SK-N-SH (cell line): ENCODE measurements around the gene MAML3. TPM values are rescaled to one million over a fixed set of nuclear protein-coding genes. Genes with fewer than 3 reads are reported as not detected.

Experiments used
- CTCF ChIA-PET: fragments of 300-600, 350-600 bp; formaldehyde crosslinking; extraction: SDS; loops from one replicate; lab custom pipeline; 2021; lab: Yijun Ruan, JAX
- POLR2A ChIA-PET: fragments of 350-600 bp; sonication (Branson Sonifier 250); formaldehyde crosslinking; extraction: SDS; loops from one replicate; lab custom pipeline; 2020; ENCODE audit warnings: antibody characterized with exemption, inconsistent platforms; lab: Yijun Ruan, JAX
- DNase-seq: peaks from one replicate; pipeline ENCODE4 v3.0.0; 2012
- H2AFZ ChIP-seq: fragments of 200-600 bp; sonication (generic); 2 replicates; pipeline ENCODE4 v1.8.1; 2016; ENCODE audit warnings: antibody characterized with exemption, mild to moderate bottlenecking, low read depth
- H3F3A ChIP-seq: fragments of 200-600 bp; sonication (generic); replicated peaks from 2 replicates; pipeline ENCODE3; 2016; ENCODE audit warnings: antibody characterized with exemption, mild to moderate bottlenecking; ENCODE audit not compliant: insufficient read depth
- H3K27ac ChIP-seq, 2 experiments: fragments of 200-500 bp in 1 of 2; fragments of 200-600 bp in 1 of 2; sonication (Bioruptor generic) in 1 of 2; sonication (generic), shearing (Covaris generic) in 1 of 2; 2 replicates each; pipeline versions ENCODE4 v1.5.1 to v1.6.1; 2014 to 2016; ENCODE audit warnings: low read depth in 2 of 2, inconsistent platforms in 1 of 2, low read length in 1 of 2, mild to moderate bottlenecking in 1 of 2, mixed read lengths in 1 of 2
- H3K27me3 ChIP-seq: fragments of 200-600 bp; sonication (generic), shearing (Covaris generic); 2 replicates; pipeline ENCODE4 v1.6.1; 2016; ENCODE audit warnings: mixed run types; ENCODE audit not compliant: insufficient read depth
- H3K36me3 ChIP-seq, 2 experiments: fragments of 200-500 bp in 1 of 2; fragments of 200-600 bp in 1 of 2; sonication (Bioruptor generic) in 1 of 2; sonication (generic) in 1 of 2; replicated peaks in 1 of 2; 2 replicates each; pipeline versions ENCODE3 to v1.5.1; 2014 to 2016; ENCODE audit warnings: low read length in 1 of 2, mild to moderate bottlenecking in 1 of 2; ENCODE audit not compliant: insufficient read depth in 2 of 2, control insufficient read depth in 1 of 2
- H3K4me1 ChIP-seq, 2 experiments: fragments of 200-500 bp in 1 of 2; fragments of 200-600 bp in 1 of 2; sonication (Bioruptor generic) in 1 of 2; sonication (generic), shearing (Covaris generic) in 1 of 2; 2 replicates each; pipeline versions ENCODE4 v1.5.1 to v1.6.1; 2014 to 2016; ENCODE audit warnings: low read depth in 1 of 2, low read length in 1 of 2, mixed run types in 1 of 2; ENCODE audit not compliant: insufficient read depth in 2 of 2, control insufficient read depth in 1 of 2
- H3K4me2 ChIP-seq: fragments of 200-600 bp; sonication (generic), shearing (Covaris generic); 2 replicates; pipeline ENCODE4 v1.6.1; 2017; ENCODE audit warnings: mixed run types
- H3K4me3 ChIP-seq, 2 experiments: fragments of 200-500 bp in 1 of 2; fragments of 200-600 bp in 1 of 2; sonication (Bioruptor generic) in 1 of 2; sonication (generic), shearing (Covaris generic) in 1 of 2; 2 replicates each; pipeline versions ENCODE4 v1.5.1 to v1.8.1; 2014 to 2016; ENCODE audit warnings: low read depth in 2 of 2, inconsistent platforms in 1 of 2, low read length in 1 of 2, mild to moderate bottlenecking in 1 of 2, mixed read lengths in 1 of 2, moderate library complexity in 1 of 2
- H3K79me2 ChIP-seq: fragments of 200-600 bp; sonication (generic); 2 replicates; pipeline ENCODE4 v1.8.1; 2017; ENCODE audit warnings: mild to moderate bottlenecking; ENCODE audit not compliant: insufficient read depth
- H3K9ac ChIP-seq: fragments of 200-600 bp; sonication (generic); 2 replicates; pipeline ENCODE4 v1.6.1; 2017; ENCODE audit warnings: mixed run types
- H3K9me2 ChIP-seq: fragments of 200-600 bp; sonication (generic); 2 replicates; pipeline ENCODE4 v1.6.1; 2017; ENCODE audit warnings: mixed run types
- H3K9me3 ChIP-seq: fragments of 200-600 bp; sonication (generic); 2 replicates; pipeline ENCODE4 v1.6.1; 2017; ENCODE audit warnings: mixed run types, mild to moderate bottlenecking, moderate library complexity
- H4K20me1 ChIP-seq: fragments of 200-600 bp; sonication (generic); 2 replicates; pipeline ENCODE4 v1.6.1; 2017; ENCODE audit warnings: mild to moderate bottlenecking, mixed run types; ENCODE audit not compliant: insufficient read depth
- CHD2 ChIP-seq: fragments of 150-350 bp; IDR thresholded peaks from 2 replicates; pipeline ENCODE4 v1.6.1; 2018; ENCODE audit warnings: low read length; ENCODE audit not compliant: partially characterized antibody
- EP300 ChIP-seq, 2 experiments: IDR thresholded peaks; 2 replicates each; pipeline versions ENCODE4 v1.4.0 to v1.6.1; 2012; ENCODE audit warnings: borderline replicate concordance in 1 of 2, low read depth in 1 of 2, low read length in 1 of 2
- GATA2 ChIP-seq: sonication (generic); formaldehyde crosslinking; IDR thresholded peaks from 2 replicates; pipeline ENCODE4 v1.5.0; 2020; ENCODE audit warnings: mild to moderate bottlenecking, missing genetic modification reagents
- NFIC ChIP-seq: IDR thresholded peaks from 2 replicates; pipeline ENCODE4 v1.4.0; 2012; ENCODE audit warnings: borderline replicate concordance
- RAD21 ChIP-seq: IDR thresholded peaks from 2 replicates; pipeline ENCODE4 v1.6.1; 2012; ENCODE audit warnings: mild to moderate bottlenecking, low read length
- TAF1 ChIP-seq: IDR thresholded peaks from 2 replicates; pipeline ENCODE4 v1.6.1; 2012; ENCODE audit warnings: low read depth, mild to moderate bottlenecking, low read length, moderate library complexity, borderline replicate concordance
- TCF12 ChIP-seq: IDR thresholded peaks from 2 replicates; pipeline ENCODE4 v1.4.0; 2012
- TEAD4 ChIP-seq: IDR thresholded peaks from 2 replicates; pipeline ENCODE4 v1.4.0; 2012; ENCODE audit warnings: mild to moderate bottlenecking, borderline replicate concordance; ENCODE audit not compliant: insufficient read depth
- WGBS: methylation state at CpG from one replicate; pipeline ENCODE4 v1.1.6; 2017; ENCODE audit warnings: low lambda C conversion rate; 5-methylcytosine and 5-hydroxymethylcytosine counted together
- polyA plus RNA-seq, 3 experiments: library from polyadenylated mRNA; depleted of rRNA; stranded (reverse); fragments of >200 nt; gene quantifications; 2 replicates each; pipeline ENCODE4 v1.2.3, GENCODE V29; 2012
- TF ChIP-seq, protein P1 (sequence below): IDR thresholded peaks from 2 replicates; pipeline ENCODE4; 2012

The MAML3 gene
- polyA plus RNA-seq, 1 of the 3 experiments (the other 2 are of a cell fraction): 5.3 TPM

DNA sequence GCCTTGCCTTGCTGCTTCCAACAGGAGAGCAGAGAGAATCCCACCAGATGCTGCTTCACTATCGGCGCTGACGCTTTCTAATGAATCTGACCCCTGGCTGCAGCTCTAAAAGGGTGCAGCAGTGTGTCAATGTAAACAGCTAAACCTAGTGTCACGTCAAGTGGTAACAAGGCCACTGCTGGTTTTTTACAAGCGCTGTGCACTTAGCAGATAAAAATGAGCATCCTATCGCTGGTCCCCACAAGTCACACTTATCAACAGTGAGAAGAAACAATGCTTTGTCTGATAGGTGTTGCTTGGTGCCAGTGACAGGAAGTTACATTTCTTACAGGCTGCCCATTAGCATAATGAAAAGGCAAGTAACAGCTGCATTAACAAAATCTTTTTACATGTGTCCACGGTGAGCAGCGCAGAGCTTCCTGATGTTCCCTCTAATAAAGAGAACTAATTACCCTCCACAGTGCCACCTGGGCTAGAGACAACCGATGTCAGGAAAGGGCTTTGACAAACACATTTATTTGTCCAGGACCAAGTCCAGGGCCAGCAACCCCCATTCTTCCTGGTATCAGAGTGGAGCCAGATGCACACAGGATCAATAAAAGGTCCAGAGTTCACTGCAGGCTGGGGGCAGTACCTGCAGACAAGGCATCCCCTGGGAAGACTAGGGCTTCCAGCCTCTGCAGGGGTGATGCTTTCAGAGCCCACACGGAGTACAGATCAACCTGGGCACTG is 312.4 kb downstream of the MAML3 start:
- ChIA-PET CTCF (interaction anchor here (0.9 to 1.5 kb wide), 8 partner anchors 19 to 208 kb away, joined by 3 to 4 read pairs (median 3); no protein-coding TSS in a partner anchor), POLR2A (interaction anchor here (0.9 to 2.4 kb wide), 6 partner anchors 12 to 208 kb away, joined by 3 to 7 read pairs (median 3); no protein-coding TSS in a partner anchor)
- H2AFZ ChIP-seq: no peak overlapping the region
- H3K36me3 ChIP-seq: no peaks in the 10 kb centered on the region
- H3K4me1 ChIP-seq: peaks cover 1 to 55% of the 10 kb centered on the region in 2 experiments; a peak in 3 of 4 replicates
- no peaks in the 10 kb centered on the region for H3K79me2 ChIP-seq
- no peaks in the 10 kb centered on the region for H3K9me2 ChIP-seq
- TF ChIP-seq CHD2: no peak
- peak; percentile 2; the same call in 1 of the 2 replicates for TF ChIP-seq GATA2 (CRISPR knock-in tag)
- peak in 1 of 2 experiments; percentile 41; a peak in 1 of 4 replicates for TF ChIP-seq EP300 (IDR thresholded peaks at IDR 0.05; ENCODE audit: borderline replicate concordance in 1 of 2, low read depth in 1 of 2, low read length in 1 of 2)
- TF ChIP-seq NFIC: no peak
- TF ChIP-seq TAF1: no peak
- TF ChIP-seq, protein P1, sequence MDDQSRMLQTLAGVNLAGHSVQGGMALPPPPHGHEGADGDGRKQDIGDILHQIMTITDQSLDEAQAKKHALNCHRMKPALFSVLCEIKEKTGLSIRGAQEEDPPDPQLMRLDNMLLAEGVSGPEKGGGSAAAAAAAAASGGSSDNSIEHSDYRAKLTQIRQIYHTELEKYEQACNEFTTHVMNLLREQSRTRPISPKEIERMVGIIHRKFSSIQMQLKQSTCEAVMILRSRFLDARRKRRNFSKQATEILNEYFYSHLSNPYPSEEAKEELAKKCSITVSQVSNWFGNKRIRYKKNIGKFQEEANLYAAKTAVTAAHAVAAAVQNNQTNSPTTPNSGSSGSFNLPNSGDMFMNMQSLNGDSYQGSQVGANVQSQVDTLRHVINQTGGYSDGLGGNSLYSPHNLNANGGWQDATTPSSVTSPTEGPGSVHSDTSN: no peak
- peak; percentile 27 for TF ChIP-seq RAD21
- H3K27ac ChIP-seq: peak overlapping the region in 1 of 2 experiments; percentile 97; a peak in 2 of 4 replicates
- no peaks in the 10 kb centered on the region for H3K9me3 ChIP-seq
- H4K20me1 ChIP-seq: no peaks in the 10 kb centered on the region
- no peak overlapping the region for H3K4me2 ChIP-seq
- no peaks in the 10 kb centered on the region for H3K27me3 ChIP-seq
- H3K9ac ChIP-seq: no peak overlapping the region
- no peak overlapping the region for H3K4me3 ChIP-seq
- H3F3A ChIP-seq: no peaks in the 10 kb centered on the region
- 66% methylated on average over 10 of the region's 10 CpGs for WGBS
- no peak for DNase-seq

DNA sequence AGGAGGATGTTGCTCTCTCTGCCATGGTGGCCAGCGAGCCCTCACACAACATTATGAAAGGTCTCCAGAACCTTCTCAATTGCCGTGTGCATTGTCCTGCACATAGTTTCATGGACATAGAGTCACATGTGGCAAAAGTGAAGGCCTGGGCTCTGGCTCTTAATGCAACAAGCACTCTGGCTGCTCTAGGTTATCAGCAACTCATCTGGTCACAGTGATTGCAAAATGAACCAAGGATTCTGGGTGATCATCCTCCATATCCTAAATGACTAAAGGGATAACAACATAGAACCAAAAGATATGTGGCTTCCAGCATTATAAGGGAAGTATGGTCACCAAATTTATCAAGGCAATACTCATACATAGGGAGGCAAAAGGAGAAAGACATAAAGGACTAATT is 313.2 kb downstream of the MAML3 start:
- no peak for TF ChIP-seq TCF12
- TF ChIP-seq TEAD4: no peak
- Histone ChIP-seq H3K4me3 (no peak overlapping the region), H3K79me2 (no peaks in the 10 kb centered on the region), H3K4me2 (no peak overlapping the region), H3K4me1 (peaks cover 7 to 57% of the 10 kb centered on the region in 2 experiments; a peak in 3 of 4 replicates), H3K9ac (no peak overlapping the region), H3K27ac (peak overlapping the region in 1 of 2 experiments; percentile 97; a peak in 2 of 4 replicates), H3K9me2 (no peaks in the 10 kb centered on the region), H3K36me3 (no peaks in the 10 kb centered on the region), H3K27me3 (no peaks in the 10 kb centered on the region), H3K9me3 (no peaks in the 10 kb centered on the region), H3F3A (no peaks in the 10 kb centered on the region), H2AFZ (no peak overlapping the region), H4K20me1 (no peaks in the 10 kb centered on the region)
- DNase-seq: no peak
- ChIA-PET POLR2A (interaction anchor here (1.1 to 2.4 kb wide), 5 partner anchors 13 to 208 kb away, joined by 3 to 7 read pairs (median 3); no protein-coding TSS in a partner anchor), CTCF (interaction anchor here (0.9 to 1.5 kb wide), 7 partner anchors 15 to 208 kb away, joined by 3 to 4 read pairs (median 3); no protein-coding TSS in a partner anchor)
- WGBS: 95% methylated on average over 2 of the region's 2 CpGs
